Measurements from ENCODE around the gene PRAC2. TPM values are rescaled to one million over a fixed set of nuclear protein-coding genes. Genes with fewer than 3 reads are reported as not detected.

The PRAC2 gene
- total RNA-seq, 2 donors from 2014 or later: not detected

GRCh38 chr17:48732688-48733629, 10.0 kb downstream of the PRAC2 start:
- no peak overlapping the region for H3K4me3 ChIP-seq (ENCODE audit: low read length)

GRCh38 chr17:48733632-48734328, 10.8 kb downstream of the PRAC2 start:
- Histone ChIP-seq H3K36me3 (ENCODE audit: control insufficient read depth, insufficient read depth, low read length) (no peaks in the 10 kb centered on the region), H3K4me1 (ENCODE audit: control insufficient read depth, insufficient read depth, low read length) (peaks cover 3% of the 10 kb centered on the region), H3K9me3 (ENCODE audit: control insufficient read depth, low read length) (peaks cover under 1% of the 10 kb centered on the region), H3K27ac (ENCODE audit: low read depth, low read length) (no peak overlapping the region), H3K4me3 (ENCODE audit: low read length) (no peak overlapping the region), H3K9ac (ENCODE audit: extremely low read depth, low read length, poor library complexity, severe bottlenecking) (no peak overlapping the region), H3K27me3 (ENCODE audit: control insufficient read depth, insufficient read depth, low read length, poor library complexity, severe bottlenecking) (peaks cover 100% of the 10 kb centered on the region)
- Mint-ChIP-seq H3K4me3 (no peak overlapping the region), H3K9me3 (no peaks in the 10 kb centered on the region), H3K36me3 (ENCODE audit: low read depth) (no peaks in the 10 kb centered on the region), H3K27me3 (ENCODE audit: insufficient read depth) (peaks cover 100% of the 10 kb centered on the region), H3K27ac (no peak overlapping the region), H3K4me1 (peaks cover 10% of the 10 kb centered on the region)
- no peak for DNase-seq
- 10 to 11% methylated on average over 14 to 22 of the region's 22 CpGs for WGBS, 2 experiments (ENCODE audit: insufficient coverage in 1 of 2, insufficient read length in 1 of 2)
- no peak for TF ChIP-seq CTCF (conservative IDR thresholded peaks at IDR 0.05)

More at GRCh38 chr17:48732688-48733629, 10.0 kb downstream of the PRAC2 start:
- Histone ChIP-seq H3K9me3 (ENCODE audit: control insufficient read depth, low read length) (no peaks in the 10 kb centered on the region), H3K27ac (ENCODE audit: low read depth, low read length) (no peak overlapping the region), H3K4me1 (ENCODE audit: control insufficient read depth, insufficient read depth, low read length) (no peaks in the 10 kb centered on the region), H3K27me3 (ENCODE audit: control insufficient read depth, insufficient read depth, low read length, poor library complexity, severe bottlenecking) (peaks cover 100% of the 10 kb centered on the region), H3K9ac (ENCODE audit: extremely low read depth, low read length, poor library complexity, severe bottlenecking) (no peak overlapping the region), H3K36me3 (ENCODE audit: control insufficient read depth, insufficient read depth, low read length) (no peaks in the 10 kb centered on the region)
- H3K4me1 Mint-ChIP-seq: peaks cover 11% of the 10 kb centered on the region
- peak; percentile 90 for DNase-seq
- peaks cover 100% of the 10 kb centered on the region for H3K27me3 Mint-ChIP-seq (ENCODE audit: insufficient read depth)
- WGBS, 2 experiments (ENCODE audit: insufficient coverage in 1 of 2, insufficient read length in 1 of 2): 0 to 2% methylated on average over 13 to 50 of the region's 50 CpGs
- no peak overlapping the region for H3K27ac Mint-ChIP-seq
- no peaks in the 10 kb centered on the region for H3K36me3 Mint-ChIP-seq (ENCODE audit: low read depth)
- TF ChIP-seq CTCF (conservative IDR thresholded peaks at IDR 0.05): no peak
- H3K9me3 Mint-ChIP-seq: no peaks in the 10 kb centered on the region
- H3K4me3 Mint-ChIP-seq: no peak overlapping the region

- H3K36me3 ChIP-seq (ENCODE audit: control insufficient read depth, insufficient read depth, low read length): no peaks in the 10 kb centered on the region
- H3K4me3 ChIP-seq (ENCODE audit: low read length): no peak overlapping the region
- 7 to 12% methylated on average over 5 to 14 of the region's 14 CpGs for WGBS, 2 experiments (ENCODE audit: insufficient coverage in 1 of 2, insufficient read length in 1 of 2)
- H3K27me3 Mint-ChIP-seq (ENCODE audit: insufficient read depth): peaks cover 100% of the 10 kb centered on the region
- peaks cover 3% of the 10 kb centered on the region for H3K4me1 ChIP-seq (ENCODE audit: control insufficient read depth, insufficient read depth, low read length)
- H3K9me3 ChIP-seq (ENCODE audit: control insufficient read depth, low read length): peaks cover 7% of the 10 kb centered on the region
- H3K27ac ChIP-seq (ENCODE audit: low read depth, low read length): no peak overlapping the region
- H3K27me3 ChIP-seq (ENCODE audit: control insufficient read depth, insufficient read depth, low read length, poor library complexity, severe bottlenecking): peaks cover 100% of the 10 kb centered on the region
- H3K27ac Mint-ChIP-seq: no peak overlapping the region
- peaks cover 5% of the 10 kb centered on the region for H3K9me3 Mint-ChIP-seq
- no peak for TF ChIP-seq CTCF (conservative IDR thresholded peaks at IDR 0.05)
- peak; percentile 59 for DNase-seq
- no peaks in the 10 kb centered on the region for H3K36me3 Mint-ChIP-seq (ENCODE audit: low read depth)
- peaks cover 10% of the 10 kb centered on the region for H3K4me1 Mint-ChIP-seq
- no peak overlapping the region for H3K4me3 Mint-ChIP-seq
- H3K9ac ChIP-seq (ENCODE audit: extremely low read depth, low read length, poor library complexity, severe bottlenecking): no peak overlapping the region
Observed at GRCh38 chr17:48734333-48735061, 11.5 kb downstream of the PRAC2 start.
